Measurements from ENCODE around the gene FOXN3.
"Not testable (repeated sequence)": the region's sequence is repeated elsewhere in the genome, so short reads cannot be mapped to it uniquely, and the experiment has no call there.

FOXN3 gene

DNA sequence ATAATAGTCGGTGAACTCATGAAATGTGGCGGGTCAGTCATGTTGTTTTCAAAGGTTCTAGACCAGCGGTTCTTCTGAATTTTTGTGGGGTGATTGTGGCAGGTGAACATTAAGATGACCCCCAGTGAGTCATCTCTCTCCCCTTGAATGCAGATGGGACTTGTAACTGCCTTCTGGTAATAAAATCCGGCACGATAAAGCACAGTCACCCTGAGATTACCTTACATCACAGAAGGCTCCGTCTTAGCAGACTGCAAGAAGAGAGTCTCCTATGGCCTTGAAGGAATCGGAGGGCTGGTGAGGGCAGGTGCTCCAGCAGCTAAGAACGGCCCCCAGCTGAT is 189.6 kb downstream of the FOXN3 start:
- in situ Hi-C loops (cut with MboI; ENCODE audit: low pct_unique_long_range_greater_than_20kb, low sequenced_read_pairs): no loop called here

DNA sequence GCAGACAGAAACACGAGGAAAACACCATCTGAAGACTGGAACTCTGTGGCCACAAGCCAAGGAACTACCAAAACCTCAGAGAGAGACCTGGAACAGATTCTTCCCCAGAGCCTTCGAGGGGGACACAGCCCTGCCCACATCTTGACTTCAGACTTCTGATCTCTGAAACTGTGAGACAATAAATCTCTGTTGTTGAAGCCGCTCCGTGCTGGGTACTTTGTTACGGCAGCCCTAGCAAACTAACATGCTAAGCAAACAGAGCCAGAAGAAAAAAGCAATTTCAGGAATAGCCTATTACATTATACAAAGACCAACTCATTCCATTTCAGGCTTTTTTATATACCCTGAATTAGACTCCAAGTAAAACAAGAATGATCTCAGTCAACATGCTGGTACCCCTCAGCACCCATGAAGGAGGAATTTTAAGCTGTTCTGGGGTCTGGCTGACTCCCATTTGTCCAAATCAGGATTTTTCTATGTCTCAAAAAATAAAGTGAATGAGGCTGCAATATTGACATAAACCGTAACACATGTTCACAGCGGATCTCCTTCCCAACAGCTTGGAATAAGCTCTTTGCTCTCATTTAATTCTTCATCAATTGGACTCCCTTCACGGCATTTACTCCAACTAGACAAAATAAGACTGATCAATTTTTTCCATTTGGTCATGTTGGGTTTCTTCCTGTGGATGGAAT is 190.1 kb downstream of the FOXN3 start:
- no peak for DNase-seq
- in situ Hi-C loops (cut with MboI; ENCODE audit: low pct_unique_long_range_greater_than_20kb, low sequenced_read_pairs): no loop called here

More for the DNA sequence above, 189.6 kb downstream of the FOXN3 start:
- no peak for DNase-seq

DNA sequence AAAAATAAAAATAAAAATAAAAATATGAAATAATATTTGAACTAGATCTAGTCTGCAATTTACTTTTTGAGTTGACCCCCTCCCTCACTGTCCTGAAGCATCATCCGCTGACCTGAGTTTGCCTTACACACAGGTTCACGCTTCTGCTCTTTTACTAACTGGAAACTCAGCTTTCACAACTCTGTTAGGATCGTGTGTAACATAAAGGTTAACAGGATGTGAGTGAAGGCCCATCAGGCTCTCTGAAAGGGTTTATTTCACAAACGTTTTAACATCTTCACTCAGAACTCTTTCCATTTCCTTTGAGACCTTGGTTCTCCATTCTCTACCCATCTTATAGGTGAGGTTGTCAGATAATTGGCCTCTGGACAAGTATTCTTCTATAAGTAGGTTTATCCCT is 191.4 kb downstream of the FOXN3 start:
- DNase-seq: no peak
- in situ Hi-C loops (cut with MboI; ENCODE audit: low pct_unique_long_range_greater_than_20kb, low sequenced_read_pairs): no loop called here

DNA sequence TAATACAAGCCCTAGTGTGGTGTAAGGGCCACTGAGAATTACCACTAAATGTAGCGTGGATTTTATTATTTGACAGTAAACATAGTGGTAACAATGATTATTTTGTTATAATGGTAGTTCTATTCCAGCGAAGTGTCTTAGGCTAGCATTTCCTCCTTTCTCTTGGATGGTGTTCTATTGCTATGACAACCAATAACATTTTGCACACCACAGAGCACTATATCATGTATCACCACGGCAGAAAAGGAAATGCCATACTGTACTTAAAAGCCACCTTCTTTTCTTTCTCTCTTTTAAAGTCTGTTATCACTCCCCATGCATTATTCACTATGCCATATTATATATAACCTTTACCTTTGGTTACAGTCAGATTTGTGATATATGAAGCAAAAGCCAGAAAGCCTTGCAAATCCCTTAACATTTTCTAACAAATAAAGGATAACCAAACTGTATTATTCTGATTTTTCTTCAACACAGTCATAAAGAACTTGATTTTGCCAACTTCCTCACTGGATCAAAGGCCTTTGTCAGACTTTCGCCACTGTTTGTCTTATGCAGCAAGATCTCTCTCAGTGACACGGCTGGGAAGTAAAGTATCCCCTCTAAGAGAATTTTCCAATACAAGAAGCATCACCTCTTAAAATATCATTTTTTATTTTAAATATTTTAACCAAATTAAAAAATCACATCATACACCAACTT is 195.8 kb downstream of the FOXN3 start:
- in situ Hi-C loops (cut with MboI; ENCODE audit: low pct_unique_long_range_greater_than_20kb, low sequenced_read_pairs): no loop called here
- peak; percentile 77 for DNase-seq

DNA sequence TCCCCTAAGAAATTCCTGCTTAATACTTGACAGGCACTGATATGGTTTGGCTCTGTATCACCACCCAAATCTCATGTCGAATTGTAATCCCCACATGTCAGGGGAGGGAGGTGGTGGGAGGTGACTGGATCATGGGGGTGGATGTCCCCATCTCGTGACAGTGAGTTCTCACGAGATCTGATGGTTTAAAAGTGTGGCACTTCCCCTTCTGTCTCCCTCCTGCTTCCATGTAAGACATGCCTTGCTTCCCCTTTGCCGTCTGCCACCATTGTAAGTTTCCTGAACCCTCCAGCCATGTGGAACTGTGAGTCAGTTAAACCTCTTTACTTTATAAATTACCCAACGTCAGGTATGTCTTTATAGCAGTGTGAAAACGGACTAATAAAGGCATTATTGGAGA is 198.0 kb downstream of the FOXN3 start:
- DNase-seq: peak; percentile 59
- in situ Hi-C loops (cut with MboI; ENCODE audit: low pct_unique_long_range_greater_than_20kb, low sequenced_read_pairs): no loop called here

DNA sequence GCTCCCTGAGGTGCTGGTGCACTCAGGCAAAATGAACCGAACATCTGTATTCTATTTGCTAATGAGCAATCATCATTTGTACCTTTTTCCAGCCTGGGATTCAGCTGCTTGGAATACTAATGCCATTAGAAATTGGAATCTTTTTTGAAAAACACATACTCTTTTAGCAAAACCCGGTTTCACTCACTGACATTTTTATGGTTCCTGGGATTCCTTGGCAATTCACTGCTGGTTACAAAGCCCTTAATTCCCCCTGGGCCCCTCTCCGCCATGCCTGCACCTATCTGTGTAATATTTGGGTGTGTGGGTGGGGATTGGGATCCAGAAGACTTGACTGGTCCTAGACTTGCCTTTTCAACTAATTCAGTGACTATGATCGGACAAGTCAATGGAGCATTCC is 199.1 kb downstream of the FOXN3 start:
- DNase-seq: no peak
- in situ Hi-C loops (cut with MboI; ENCODE audit: low pct_unique_long_range_greater_than_20kb, low sequenced_read_pairs): no loop called here

DNA sequence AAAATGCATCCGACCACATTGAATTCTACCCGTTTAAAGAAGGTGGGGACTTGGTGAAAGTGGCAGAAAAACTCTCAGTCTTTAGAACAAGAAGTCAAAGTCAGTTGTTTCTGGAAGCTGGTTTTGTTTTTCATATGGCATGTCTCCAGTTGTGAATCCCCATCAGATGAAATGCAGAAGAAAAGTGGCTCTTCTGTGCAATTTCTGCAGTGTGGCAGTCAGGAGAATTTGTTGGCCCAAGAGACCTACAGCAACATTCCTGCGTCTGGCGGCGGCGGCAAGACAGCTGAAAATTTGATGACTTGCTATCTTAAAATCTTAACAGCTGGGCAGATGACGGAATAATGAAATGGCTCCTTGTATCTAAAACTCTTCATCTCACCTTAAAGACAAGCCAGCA is 201.5 kb downstream of the FOXN3 start:
- in situ Hi-C loops (cut with MboI; ENCODE audit: low pct_unique_long_range_greater_than_20kb, low sequenced_read_pairs): no loop called here
- no peak for DNase-seq

DNA sequence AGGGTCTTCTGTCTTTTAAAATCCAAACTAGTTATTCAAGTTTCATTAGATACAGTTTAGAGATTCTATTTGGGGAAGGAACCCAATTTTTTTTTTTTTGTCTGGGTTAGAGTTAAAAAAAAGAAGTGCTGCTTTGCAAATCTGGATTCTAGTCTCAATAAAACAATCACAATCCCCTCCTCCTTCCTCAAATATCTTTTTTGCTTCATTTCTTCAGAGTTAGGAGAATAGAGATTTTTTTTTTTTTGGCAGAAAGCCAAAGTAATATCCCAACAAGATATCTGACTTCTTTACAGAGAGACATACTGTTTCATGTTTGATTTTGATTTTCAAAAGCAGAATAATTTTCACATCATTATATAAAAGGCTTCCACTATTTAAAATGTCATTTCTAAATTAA is 201.9 kb downstream of the FOXN3 start:
- in situ Hi-C loops (cut with MboI; ENCODE audit: low pct_unique_long_range_greater_than_20kb, low sequenced_read_pairs): no loop called here
- DNase-seq: no peak

DNA sequence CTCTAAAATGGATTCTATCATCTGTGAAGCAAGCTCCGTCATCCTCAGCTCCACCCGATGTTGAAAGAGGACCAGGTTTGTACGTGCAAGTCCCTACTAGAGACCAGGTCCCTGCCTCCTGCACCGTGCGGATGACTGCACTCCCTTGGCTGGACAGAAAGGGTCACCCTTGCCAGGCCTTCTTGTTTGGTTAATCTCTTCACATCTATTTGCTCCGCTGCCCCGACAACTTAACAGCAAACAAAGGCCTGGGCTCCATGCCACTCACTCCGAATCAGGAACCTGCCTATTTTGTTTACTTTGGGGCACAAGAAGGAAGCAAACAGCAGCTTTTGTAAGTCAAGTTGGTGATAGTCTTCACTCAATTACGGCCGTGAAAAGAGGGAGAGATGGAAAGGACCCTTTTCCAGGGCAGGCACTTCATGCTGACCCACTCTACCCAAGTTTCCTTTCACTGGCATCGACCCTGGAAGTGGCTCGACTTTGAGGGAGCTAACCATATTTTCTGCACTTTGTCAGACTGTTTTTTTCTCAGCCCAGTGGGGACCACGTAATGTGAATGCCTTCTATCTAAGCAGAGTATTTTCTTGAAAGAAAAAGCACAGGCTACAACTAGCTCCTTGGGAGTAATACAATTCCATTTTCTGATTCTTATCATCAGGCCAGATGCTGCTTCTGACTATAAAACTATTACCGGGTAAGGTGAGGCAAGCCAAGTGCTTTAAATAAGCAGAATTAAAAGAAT is 202.6 kb downstream of the FOXN3 start:
- in situ Hi-C loops (cut with MboI; ENCODE audit: low pct_unique_long_range_greater_than_20kb, low sequenced_read_pairs): no loop called here
- DNase-seq: no peak

DNA sequence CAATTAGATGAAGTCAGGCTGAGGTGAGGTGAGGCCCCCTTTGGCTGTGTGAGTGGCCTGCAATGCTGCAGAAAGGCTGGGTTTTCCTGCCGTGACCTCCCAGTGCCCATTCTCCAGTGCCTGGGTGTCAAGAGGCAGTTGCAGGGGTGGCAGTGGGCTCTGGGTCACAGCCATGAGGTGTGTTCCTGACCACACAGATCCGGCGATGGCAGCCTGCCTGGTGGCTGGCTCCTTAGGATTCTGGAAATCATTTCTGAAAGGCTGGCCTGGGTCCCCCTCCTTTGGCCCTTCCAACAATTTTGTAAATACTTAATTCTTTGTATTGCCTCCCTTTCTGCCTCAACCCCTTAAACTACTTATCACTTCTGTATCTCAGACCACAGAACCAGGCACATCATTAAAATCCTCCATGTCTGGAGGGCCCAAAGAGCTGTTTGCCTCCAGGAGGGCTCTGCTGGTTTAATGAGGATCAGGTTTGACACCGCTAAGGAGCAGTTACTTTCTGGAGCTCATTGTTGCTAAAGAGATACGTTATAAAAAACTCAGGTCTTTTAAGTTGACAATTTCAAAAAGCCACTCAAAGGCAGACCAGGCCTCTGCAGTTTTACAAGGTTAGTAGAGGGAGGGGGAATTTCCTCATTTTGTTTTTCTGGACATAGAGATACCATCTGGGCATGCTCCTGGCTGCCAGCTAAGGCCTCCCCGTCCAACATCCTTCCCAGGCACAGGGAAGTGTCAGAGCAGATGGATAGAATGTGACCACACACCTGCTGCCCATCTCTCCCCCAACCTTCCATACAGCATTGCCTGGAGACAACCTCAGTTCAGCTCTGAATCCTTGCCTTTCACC is 204.4 kb downstream of the FOXN3 start:
- DNase-seq: peak; percentile 74
- in situ Hi-C loops (cut with MboI; ENCODE audit: low pct_unique_long_range_greater_than_20kb, low sequenced_read_pairs): no loop called here

DNA sequence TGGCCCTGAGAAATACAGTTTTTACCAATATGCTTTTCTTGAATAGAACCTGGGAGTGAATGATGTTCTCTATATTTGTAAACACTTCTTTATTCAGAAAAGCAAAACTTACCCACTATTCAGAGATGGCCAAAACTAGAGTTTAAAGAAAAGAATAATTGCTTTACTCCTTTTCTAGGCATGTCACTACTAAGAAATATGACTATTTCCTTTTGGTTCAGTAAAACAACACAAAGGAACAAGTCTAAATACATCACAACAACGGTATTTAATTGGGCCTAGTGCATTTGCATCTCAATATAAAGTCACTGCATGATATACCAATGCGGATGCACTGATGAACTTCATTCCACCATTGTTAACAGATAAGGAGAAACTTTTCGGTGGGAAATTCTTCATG is 207.5 kb downstream of the FOXN3 start:
- in situ Hi-C loops (cut with MboI; ENCODE audit: low pct_unique_long_range_greater_than_20kb, low sequenced_read_pairs): no loop called here

DNA sequence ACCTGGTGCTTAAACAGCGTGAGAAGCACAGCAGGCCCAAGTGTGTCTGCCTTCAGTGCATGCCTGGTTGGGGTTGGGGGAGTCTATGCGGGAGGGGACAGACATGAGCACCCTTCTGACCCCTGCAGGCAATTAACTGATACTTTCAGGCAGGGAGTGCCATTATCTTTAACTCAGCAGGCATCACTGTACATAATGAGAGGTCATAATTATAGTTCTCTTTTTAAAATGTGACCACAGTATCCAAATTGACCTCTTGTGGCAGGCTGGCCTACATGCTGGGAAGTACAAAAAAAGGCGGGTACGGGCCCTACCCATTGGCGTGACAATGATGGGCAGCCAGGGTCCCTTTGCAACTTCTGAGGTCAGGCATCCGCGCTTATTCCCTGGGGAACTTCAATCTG is 209.1 kb downstream of the FOXN3 start:
- DNase-seq: no peak
- in situ Hi-C loops (cut with MboI; ENCODE audit: low pct_unique_long_range_greater_than_20kb, low sequenced_read_pairs): no loop called here

More for the DNA sequence above, 207.5 kb downstream of the FOXN3 start:
- no peak for DNase-seq

DNA sequence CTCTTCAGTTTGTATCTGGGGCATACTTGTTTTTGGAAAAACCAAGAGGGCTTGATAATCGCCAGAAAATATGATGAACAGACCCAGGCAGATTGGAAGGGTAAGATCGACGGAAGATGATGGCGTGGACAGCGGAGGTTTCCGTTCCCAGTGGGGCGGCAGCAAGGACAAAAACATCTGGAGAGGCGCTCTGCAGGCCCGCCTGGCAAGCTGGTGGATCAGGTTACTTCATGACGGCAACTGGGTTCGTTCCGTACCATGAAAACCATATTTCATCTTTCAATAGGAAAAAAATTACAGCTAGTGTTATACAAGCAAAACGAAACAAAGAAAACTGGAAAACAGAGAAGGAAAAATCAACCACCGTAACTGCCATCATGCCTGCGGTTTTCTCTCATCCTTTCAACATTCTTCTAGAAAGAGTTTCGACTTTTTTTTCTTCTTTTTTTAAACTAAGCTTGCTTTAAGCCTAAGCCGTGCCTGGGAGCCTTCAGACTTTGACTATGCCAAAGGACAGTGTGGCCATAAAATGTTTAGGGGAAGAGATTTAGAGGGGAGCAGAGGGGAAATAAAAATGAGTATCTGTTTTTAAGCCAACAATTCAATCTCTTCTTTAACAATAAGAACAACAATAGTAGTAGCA is 210.5 kb downstream of the FOXN3 start:
- DNase-seq: no peak
- in situ Hi-C loops (cut with MboI; ENCODE audit: low pct_unique_long_range_greater_than_20kb, low sequenced_read_pairs): no loop called here

DNA sequence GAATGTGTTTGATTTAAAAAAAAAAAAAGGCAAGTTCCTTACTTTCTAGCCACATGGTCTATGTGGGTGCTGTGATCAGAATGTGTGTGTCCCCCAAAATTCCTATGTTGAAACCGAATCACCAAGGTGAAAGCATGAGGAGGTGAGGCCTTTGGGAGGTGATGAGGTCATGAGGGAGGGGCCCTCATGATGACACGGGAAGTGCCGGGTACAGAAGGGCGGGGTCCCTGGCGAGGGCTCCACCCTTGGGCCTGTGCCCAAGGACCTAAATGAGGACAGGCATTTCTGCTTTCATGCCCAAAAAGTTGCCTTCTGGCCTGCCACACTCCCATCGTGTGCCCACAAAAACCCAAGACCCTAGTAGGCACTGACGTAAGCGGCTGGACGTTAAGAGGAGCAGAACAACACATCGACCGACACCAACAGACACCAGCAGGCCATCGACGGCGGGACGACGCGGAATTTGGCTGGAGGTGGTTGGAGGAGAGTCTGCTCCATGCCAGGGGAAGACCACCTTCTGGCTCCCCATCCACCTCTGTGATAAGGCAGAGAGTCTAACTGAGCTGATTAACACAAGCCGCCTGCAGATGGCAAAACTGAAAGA is 211.8 kb downstream of the FOXN3 start:
- no peak for DNase-seq
- in situ Hi-C loops (cut with MboI; ENCODE audit: low pct_unique_long_range_greater_than_20kb, low sequenced_read_pairs): no loop called here

DNA sequence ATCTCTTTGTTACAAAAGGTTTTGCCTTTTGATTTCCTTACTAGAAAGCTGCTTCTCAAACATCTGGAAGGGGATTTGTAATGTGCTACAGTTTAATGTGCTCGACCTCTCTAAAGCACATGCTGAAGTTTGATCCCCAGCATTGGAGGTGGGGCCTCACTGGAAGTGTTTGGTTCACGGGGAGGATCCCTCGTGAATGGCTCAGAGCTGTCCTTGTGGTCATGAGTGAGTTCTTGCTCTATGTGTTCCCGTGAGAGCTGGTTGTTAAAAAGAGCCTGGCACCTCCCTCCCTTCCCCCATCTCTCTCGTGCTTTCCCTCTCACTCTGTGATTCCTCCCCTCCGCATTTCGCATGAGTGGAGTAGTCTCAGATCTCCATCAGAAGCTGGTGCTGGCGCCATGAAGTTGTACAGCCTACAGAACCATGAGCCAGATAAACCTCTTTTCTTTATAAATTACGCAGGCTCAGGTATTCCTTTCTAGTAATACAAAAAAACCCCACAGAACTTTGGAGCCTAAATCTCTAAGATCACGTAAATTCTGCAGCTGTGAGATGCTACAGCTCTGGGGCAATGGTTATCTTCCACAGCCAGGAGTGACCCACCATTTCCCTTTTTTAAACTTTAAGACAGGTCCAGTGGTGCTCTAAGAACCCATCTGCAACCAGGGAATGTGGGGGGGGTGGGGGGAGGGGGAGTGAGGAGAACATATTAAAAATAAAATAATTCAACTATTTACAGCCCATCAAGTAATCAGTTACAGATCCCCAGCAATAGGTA is 214.4 kb downstream of the FOXN3 start:
- in situ Hi-C loops (cut with MboI; ENCODE audit: low pct_unique_long_range_greater_than_20kb, low sequenced_read_pairs): no loop called here
- DNase-seq: no peak

DNA sequence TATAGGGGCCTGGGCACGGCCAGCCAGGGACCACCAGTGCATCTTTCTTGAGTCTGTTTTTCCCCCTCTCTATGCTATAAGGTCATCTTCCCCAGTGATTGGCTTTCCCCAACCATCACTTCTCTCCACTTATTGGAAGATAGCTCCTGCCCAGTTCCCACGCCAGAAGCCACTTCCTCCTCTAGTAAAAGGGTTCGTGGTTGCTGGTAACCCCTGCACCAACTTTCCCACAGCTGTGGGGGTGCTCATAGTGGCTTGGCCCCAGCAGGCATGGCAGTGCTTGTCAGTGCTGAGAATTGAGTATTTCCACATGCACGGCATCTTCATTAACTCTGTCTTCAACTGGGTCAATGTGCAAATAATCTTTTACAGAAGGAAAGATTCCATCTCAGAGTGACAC is 215.4 kb downstream of the FOXN3 start:
- no peak for DNase-seq
- in situ Hi-C loops (cut with MboI; ENCODE audit: low pct_unique_long_range_greater_than_20kb, low sequenced_read_pairs): no loop called here

DNA sequence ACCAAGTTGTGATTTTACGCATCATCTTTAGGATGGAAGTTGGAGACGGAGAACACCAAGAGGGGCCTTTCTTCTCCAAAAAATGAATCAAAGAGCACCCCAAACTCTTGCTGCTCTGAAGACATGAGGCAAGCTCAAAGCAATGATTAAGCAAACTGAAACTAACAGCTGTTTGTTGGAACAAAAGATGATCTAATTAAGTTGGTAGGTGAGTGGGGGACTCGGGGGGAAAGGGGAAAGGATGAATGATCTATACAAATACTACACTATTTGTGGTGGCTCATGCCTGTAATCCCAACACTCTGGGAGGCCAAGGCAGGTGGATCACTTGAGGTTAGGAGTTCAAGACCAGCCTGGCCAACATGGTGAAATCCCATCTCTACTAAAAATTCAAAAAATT is 217.7 kb downstream of the FOXN3 start:
- DNase-seq; in situ Hi-C loops (cut with MboI; ENCODE audit: low pct_unique_long_range_greater_than_20kb, low sequenced_read_pairs): not testable (repeated sequence)

All from KBM-7 (cell line).